ENCODE results near the gene MRPS18A. TPM values are rescaled to one million over a fixed set of nuclear protein-coding genes. Genes with fewer than 3 reads are reported as not detected.

Gene MRPS18A
- polyA plus RNA-seq, 1 experiment: 41.0 TPM

DNA sequence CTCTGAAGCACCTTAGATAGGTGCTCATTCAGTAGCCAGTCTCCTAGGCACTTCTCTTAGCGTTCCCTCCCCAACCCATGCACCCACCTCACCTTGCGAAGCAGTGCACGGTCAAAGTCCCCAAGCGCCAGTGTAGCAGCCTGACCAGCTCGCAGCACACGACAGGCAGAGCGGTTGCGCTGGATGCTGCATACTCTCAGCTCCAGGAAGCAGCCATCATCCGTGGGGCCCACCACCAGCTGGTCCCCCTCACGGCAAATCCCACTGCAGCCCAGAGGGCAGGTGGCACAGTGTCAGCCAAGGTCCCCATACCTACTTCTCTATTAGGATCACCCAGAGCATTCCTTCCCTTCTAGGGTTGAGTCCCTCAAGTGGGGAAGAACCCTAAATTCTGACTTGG, 65.0 kb downstream of the MRPS18A start:
- TF ChIP-seq, protein P1, sequence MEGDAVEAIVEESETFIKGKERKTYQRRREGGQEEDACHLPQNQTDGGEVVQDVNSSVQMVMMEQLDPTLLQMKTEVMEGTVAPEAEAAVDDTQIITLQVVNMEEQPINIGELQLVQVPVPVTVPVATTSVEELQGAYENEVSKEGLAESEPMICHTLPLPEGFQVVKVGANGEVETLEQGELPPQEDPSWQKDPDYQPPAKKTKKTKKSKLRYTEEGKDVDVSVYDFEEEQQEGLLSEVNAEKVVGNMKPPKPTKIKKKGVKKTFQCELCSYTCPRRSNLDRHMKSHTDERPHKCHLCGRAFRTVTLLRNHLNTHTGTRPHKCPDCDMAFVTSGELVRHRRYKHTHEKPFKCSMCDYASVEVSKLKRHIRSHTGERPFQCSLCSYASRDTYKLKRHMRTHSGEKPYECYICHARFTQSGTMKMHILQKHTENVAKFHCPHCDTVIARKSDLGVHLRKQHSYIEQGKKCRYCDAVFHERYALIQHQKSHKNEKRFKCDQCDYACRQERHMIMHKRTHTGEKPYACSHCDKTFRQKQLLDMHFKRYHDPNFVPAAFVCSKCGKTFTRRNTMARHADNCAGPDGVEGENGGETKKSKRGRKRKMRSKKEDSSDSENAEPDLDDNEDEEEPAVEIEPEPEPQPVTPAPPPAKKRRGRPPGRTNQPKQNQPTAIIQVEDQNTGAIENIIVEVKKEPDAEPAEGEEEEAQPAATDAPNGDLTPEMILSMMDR (IDR thresholded peaks at IDR 0.05; ENCODE audit: low read depth, low read length): no peak
- ChIA-PET POLR2A (no interaction called here), CTCF (interaction anchor here (1.3 kb wide), 1 partner anchor 14 kb away, joined by 4 read pairs; no protein-coding TSS in a partner anchor)
- Histone ChIP-seq H3K27ac (ENCODE audit: low read depth, low read length) (no peak overlapping the region), H3K9me3 (ENCODE audit: control insufficient read depth, insufficient read depth, low read length) (no peaks in the 10 kb centered on the region), H3K27me3 (ENCODE audit: control insufficient read depth, insufficient read depth, low read length) (no peaks in the 10 kb centered on the region), H3K4me3 (ENCODE audit: low read depth, low read length) (no peak overlapping the region)
- no peak for DNase-seq (ENCODE audit: low read depth, low spot score)

DNA sequence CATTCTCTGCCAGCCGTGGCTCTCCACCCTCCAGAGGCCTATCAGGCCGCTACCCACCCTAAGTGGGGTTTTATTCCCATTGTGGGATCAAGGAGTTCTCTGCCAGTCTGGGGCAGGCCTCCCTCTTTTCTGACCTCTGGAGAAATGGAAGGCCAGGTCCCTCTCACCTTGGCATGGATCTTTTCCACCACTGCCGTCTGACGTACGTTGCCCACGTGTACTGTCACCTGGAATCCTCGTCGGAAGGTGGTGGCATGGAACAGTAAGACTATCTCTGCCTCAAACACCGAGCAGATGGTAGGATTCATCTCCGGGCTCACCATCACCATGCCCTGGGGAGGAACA, 65.8 kb downstream of the MRPS18A start:
- no peak for DNase-seq (ENCODE audit: low read depth, low spot score)
- no peaks in the 10 kb centered on the region for H3K9me3 ChIP-seq (ENCODE audit: control insufficient read depth, insufficient read depth, low read length)
- no peak overlapping the region for H3K4me3 ChIP-seq (ENCODE audit: low read depth, low read length)
- ChIA-PET CTCF (no interaction called here), POLR2A (no interaction called here)
- TF ChIP-seq, protein P1 (IDR thresholded peaks at IDR 0.05; ENCODE audit: low read depth, low read length): no peak
- H3K27me3 ChIP-seq (ENCODE audit: control insufficient read depth, insufficient read depth, low read length): no peaks in the 10 kb centered on the region
- no peak overlapping the region for H3K27ac ChIP-seq (ENCODE audit: low read depth, low read length)

Other genes with a start within 250 kb of the MRPS18A start
- 0.62 and 0.86 TPM in 2 replicates for gene DLK2, start 232.2 kb downstream of the MRPS18A start, polyA plus RNA-seq (2011; rRNA removed)
- gene TJAP1, start 210.2 kb downstream of the MRPS18A start, polyA plus RNA-seq (2011; rRNA removed): 18.4 and 20.4 TPM in 2 replicates
- 0.14 and 0.16 TPM in 2 replicates for gene LRRC73, start 177.4 kb downstream of the MRPS18A start, polyA plus RNA-seq (2011; rRNA removed)
- gene YIPF3, start 170.9 kb downstream of the MRPS18A start, polyA plus RNA-seq (2011; rRNA removed): 241 and 262 TPM in 2 replicates
- gene POLR1C, start 170.7 kb downstream of the MRPS18A start, polyA plus RNA-seq (2011; rRNA removed): 48.1 and 50.8 TPM in 2 replicates
- gene XPO5, start 111.8 kb downstream of the MRPS18A start, polyA plus RNA-seq (2011; rRNA removed): 28.4 and 31.5 TPM in 2 replicates
- 22.1 and 26.6 TPM in 2 replicates for gene POLH, start 111.6 kb downstream of the MRPS18A start, polyA plus RNA-seq (2011; rRNA removed)
- 60.8 and 72.5 TPM in 2 replicates for gene GTPBP2, start 58.5 kb downstream of the MRPS18A start, polyA plus RNA-seq (2011; rRNA removed)
- gene MAD2L1BP, start 52.0 kb downstream of the MRPS18A start, polyA plus RNA-seq (2011; rRNA removed): 37.1 and 39.3 TPM in 2 replicates
- gene RSPH9, start 42.8 kb downstream of the MRPS18A start, polyA plus RNA-seq (2011; rRNA removed): 0.37 and 0.51 TPM in 2 replicates
- 189 and 239 TPM in 2 replicates for gene VEGFA, start 82.4 kb upstream of the MRPS18A start, polyA plus RNA-seq (2011; rRNA removed)